Activated CD4-positive, CD25-positive, alpha-beta regulatory T cell treated with anti-CD3 and anti-CD28 coated beads, Interleukin-2, amount 50 U/mL, for 24 hours (primary cell): ENCODE measurements around the gene ST8SIA1.

Experiments used
- ATAC-seq, 2 donors: fragments of 150-1000 bp; cut with Tn5 transposase; one replicate each; pipeline ENCODE4 v1.10.0; 2021; ENCODE audit warnings: mild to moderate bottlenecking in 1 of 2, moderate library complexity in 1 of 2

The ST8SIA1 gene

GRCh38 chr12:22231836-22232235 lies 102.7 kb downstream of the ST8SIA1 start:
- ATAC-seq = no peak

GRCh38 chr12:22231078-22231477 lies 103.4 kb downstream of the ST8SIA1 start:
- ATAC-seq = no peak

- no peak for ATAC-seq
Measured at GRCh38 chr12:22230280-22230794, 104.2 kb downstream of the ST8SIA1 start.

- ATAC-seq = no peak
Measured at GRCh38 chr12:22229652-22230279, 104.7 kb downstream of the ST8SIA1 start.

DNA sequence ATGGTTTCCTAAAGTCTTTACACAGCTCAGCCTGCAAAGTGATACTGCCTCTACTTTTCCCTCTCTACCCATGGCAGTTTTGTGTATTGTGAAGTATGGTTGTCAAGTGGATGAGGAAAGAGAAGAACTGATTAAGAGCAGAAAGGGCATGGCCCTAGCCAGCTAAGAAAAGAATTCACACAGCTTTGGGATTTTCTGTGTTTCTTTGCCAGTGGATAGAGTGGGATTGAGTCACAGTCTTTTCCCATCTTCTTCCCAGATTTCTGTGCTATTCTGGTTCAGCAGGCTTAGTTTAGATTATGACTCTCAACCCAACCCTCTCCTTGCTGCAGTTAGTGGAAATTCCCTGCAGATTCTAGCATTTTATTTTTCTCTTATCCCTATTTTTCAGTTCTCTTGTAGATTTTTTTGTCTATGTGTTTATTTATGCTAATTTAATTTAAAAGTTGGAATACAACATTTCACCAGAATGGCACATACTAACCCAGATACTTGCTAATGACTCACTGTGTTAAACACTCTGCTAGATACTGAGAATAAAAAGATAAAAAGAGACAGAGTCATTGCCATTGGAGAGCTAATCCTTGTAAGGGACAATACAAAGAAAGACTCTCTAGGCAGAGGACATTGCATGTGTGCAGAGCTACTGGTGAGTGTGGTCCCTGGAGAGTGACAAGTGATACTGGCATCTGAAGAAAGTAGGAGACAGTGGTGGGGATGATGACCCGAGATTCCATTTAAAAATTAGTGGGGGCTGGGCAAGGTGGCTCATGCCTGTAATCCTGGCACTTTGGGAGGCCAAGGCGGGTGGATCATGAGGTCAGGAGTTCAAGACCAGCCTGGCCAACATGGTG lies 106.3 kb downstream of the ST8SIA1 start:
- ATAC-seq = no peak

- no peak for ATAC-seq
Measured at GRCh38 chr12:22223356-22223755, 111.2 kb downstream of the ST8SIA1 start.

GRCh38 chr12:22217556-22217955 lies 117.0 kb downstream of the ST8SIA1 start:
- ATAC-seq = no peak

DNA sequence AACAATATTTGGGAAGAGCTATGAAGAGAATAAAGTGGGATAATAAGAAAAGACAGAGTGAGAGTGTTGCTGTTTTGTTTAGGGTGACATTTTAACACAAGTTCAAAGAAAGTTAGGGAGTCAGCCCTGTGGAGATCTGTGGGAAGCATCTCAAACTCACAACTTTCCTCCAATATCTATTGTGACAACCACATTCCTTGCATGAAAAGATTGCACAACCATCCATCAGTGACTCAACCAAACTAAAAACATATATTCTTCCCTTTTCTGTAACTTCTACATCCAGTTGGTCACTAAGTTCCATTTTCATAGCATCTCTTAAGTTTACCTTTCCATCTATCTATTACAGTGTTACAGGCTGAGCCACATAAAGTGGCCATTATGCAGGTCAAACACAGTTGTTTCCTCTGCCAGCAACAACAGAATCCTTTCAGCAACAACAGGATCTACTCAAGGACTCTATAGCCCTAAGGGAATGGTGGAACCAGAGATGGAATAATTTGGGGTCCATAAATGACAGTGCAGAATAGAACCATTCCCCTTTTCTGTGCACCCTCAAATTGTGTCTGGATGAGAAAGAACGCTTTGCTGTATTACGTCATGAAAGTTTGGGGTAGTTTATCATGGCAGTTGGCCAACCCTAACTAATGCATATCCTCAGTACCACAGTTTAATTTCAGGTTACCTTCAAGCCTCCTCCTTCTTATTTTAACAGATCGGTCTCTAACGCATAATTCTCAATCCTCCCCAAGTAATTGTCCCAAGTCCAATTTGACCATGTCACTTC lies 118.8 kb downstream of the ST8SIA1 start:
- ATAC-seq = no peak

- ATAC-seq = no peak
Measured at GRCh38 chr12:22211128-22211527, 123.4 kb downstream of the ST8SIA1 start.

GRCh38 chr12:22209422-22209821 lies 125.1 kb downstream of the ST8SIA1 start:
- no peak for ATAC-seq

GRCh38 chr12:22206111-22206728 lies 128.3 kb downstream of the ST8SIA1 start:
- no peak for ATAC-seq

DNA sequence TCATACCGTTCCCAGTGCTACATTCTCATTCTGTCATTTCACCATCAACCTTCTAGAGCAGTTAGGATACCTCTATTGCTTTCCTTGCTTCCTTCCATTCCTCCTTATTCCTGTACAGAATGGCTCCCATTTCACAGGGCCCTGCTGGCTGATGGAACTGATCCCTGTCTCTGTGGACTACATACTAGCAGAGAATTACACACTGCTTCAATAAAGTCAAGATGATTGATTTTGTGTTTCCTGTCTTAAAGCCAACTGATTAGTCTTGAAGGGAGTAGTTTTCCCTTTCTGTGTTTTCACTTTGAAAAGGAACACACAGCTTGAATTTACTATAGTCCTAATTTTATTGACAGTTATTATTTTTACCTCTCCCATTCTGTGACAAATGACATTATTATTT lies 130.1 kb downstream of the ST8SIA1 start:
- ATAC-seq = no peak

DNA sequence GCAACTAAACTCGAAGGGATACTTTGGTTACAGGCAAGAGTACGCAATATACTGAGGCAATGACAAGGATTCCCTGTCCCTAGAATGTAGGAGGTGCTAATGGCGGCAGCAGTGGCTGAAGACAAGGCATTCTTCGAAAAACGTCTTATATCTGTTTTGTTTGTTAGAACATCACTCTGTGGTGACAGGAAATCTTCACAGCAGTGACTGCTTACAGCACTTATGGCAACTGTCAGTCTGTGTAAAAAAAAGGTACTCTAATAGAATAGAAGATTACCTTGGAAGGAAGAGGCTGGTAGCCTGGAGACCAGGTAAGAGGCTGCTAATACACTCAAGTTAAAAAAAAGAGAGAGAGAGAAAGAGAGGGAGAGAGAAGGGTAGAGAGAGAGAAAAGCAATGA lies 131.7 kb downstream of the ST8SIA1 start:
- no peak for ATAC-seq

DNA sequence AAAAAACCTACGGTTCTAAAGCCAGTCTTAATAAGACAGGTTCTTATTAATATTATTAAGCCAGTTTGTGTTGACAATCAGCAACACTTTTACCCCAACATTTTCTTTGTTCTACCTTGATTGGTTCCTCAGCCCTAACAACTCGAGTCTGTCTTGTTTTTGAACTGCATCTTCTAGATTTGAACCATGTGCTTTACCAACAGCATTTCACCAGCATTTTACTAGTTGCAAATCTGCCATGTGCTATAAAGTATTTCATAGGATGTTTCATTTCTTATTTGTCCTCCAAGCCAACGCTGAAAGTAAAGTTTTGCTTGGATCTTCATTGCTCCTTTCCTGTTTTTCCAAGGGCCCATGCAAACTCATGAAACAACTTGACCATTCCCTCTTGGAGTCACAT lies 133.4 kb downstream of the ST8SIA1 start:
- no peak for ATAC-seq

DNA sequence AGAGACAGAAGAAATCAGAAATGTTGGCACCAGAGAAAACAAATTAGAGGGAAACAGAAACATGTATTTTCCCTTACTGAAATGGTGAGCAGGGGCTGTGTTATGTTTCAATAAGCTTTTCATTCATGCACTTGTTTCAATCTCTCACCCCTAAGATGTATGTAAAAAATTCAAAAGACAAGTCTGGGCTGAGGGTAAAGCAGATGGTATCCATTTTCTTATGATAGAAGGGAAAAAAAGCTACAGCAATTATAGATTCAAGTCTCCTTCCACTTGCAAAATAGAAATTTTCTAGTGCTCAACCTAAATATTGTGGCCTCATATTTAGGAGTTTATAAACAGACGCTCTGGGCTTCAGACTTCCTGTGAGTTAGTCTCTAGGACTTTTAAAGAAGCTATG lies 138.3 kb downstream of the ST8SIA1 start:
- no peak for ATAC-seq

GRCh38 chr12:22190969-22191368 lies 143.5 kb downstream of the ST8SIA1 start:
- ATAC-seq = no peak

- ATAC-seq = no peak
Measured at GRCh38 chr12:22188431-22188830, 146.1 kb downstream of the ST8SIA1 start.

GRCh38 chr12:22180705-22181104 lies 153.8 kb downstream of the ST8SIA1 start:
- no peak for ATAC-seq

DNA sequence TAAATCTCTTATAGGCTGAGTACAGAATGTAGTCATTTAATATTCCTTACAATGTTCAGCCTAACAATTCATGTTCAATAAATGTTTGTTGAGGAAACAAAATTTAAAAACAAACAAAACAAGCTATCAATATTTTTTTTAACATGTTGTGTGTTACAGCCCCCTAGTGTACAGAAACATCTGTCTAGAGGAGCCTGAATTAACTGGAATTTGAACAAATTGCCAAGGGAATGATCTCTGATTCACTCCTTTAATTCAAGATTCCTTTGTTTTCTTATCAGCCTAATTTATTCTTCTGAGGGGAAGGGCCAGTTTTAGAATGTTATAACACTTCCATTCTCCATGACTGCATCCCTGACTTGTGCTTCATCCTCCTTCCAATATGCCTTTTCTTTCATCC lies 161.3 kb downstream of the ST8SIA1 start:
- ATAC-seq = no peak

DNA sequence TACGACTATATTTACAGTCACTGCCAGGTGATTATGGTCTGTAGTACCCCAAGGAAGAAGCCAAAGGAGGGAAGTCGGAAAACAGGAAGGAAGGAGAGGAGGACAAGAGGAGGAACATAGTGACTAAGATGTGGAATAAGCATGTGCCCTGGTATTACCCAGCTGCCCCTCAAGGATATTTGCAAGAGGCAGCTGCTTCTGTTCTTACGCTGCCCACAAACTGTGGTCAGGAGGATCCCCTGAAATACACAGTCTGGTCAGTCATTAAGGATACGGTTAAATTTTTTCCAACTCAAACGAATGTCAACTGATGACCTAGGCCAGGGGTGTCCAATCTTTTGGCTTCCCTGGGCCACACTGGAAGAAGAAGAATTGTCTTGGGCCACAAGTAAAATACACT lies 162.0 kb downstream of the ST8SIA1 start:
- ATAC-seq = no peak

DNA sequence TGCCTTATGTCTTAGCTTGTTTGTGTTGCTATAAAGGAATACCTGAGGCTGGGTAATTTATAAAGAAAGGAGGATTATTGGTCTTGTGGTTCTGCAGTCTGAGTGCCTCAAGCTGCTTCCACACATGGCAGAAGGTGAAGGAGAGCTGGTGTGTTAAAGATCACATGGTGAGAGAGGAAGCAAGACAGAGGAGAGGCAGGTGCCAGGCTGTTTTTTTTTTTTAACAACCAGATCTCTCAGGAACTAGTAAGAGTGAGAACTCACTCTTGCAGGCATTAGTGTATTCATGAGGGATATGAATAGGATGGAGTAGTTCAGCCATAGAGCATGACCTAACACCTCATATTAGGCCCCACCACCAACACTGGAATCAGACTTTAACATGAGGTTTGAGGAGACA lies 165.1 kb downstream of the ST8SIA1 start:
- peak in 1 of 2 donors; percentile 13 for ATAC-seq

DNA sequence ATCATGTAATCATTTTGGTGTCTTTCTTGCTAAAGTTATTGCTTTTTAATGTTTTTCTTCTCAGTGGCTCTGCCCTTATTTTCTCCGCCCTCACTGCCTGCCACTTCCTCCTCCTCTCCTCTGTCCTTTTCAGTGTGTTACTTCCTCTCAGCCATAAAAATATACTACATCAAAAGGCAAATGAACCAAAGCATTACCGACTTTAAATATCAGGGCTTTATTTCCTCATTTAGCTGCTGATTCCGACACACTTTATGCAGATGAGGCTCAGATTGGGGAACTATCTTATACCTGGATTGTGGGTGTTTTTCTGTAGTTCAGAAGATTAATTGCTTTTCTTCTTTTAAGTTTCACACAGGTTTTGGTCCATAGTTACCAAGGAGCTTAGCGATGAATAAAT lies 170.4 kb downstream of the ST8SIA1 start:
- peak; percentile 45 to 54 for ATAC-seq

DNA sequence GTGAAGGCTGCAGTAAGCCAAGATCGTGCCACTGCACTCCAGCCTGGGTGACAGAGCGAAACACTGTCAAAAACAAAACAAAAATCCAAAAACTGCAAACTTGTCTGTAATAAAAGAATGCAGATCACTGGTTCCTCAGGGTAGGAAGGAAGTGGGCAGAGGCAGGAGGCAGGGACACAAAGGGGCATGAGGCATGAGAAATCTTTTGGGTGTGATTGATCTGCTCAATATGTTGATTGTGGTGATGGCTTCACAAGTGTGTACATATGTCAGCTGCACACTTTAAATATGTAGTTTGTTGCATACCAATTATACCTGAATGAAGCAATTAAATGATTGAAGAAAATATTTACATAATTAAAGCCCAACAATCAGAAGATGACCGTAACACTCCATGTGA lies 170.9 kb downstream of the ST8SIA1 start:
- no peak for ATAC-seq
